A549 (cell line): ENCODE data around the gene CFAP68.

Source experiments
- BHLHE40 ChIP-seq: IDR thresholded peaks from 2 replicates; pipeline ENCODE4 v1.6.1; 2012; ENCODE audit warnings: low read depth, low read length, inconsistent platforms
- CHD4 ChIP-seq: fragments of 200-600 bp; sonication (generic); IDR thresholded peaks from 2 replicates; pipeline ENCODE4 v1.6.1; 2016; ENCODE audit warnings: antibody characterized with exemption, mild to moderate bottlenecking, borderline replicate concordance
- CTCF ChIP-seq: fragments of >200 bp; sonication (Bioruptor Twin); formaldehyde crosslinking; IDR thresholded peaks from 3 replicates; pipeline ENCODE4 v1.5.1; 2016
- ELK1 ChIP-seq: fragments of 150-350 bp; IDR thresholded peaks from 2 replicates; pipeline ENCODE4 v1.6.1; 2014; ENCODE audit warnings: low read depth, mild to moderate bottlenecking, low read length
- GATA3 ChIP-seq: IDR thresholded peaks from 2 replicates; pipeline ENCODE4 v1.6.1; 2012; ENCODE audit warnings: borderline replicate concordance
- HEYL ChIP-seq: fragments of 250-450 bp; sonication (Bioruptor Pico); IDR thresholded peaks from 2 replicates; pipeline ENCODE4 v1.8.0; 2021; ENCODE audit warnings: mild to moderate bottlenecking, moderate library complexity
- MAX ChIP-seq: IDR thresholded peaks from 2 replicates; pipeline ENCODE4 v1.6.1; 2012
- PBX3 ChIP-seq: IDR thresholded peaks from 2 replicates; pipeline ENCODE4 v1.6.1; 2012
- POLR2A ChIP-seq: IDR thresholded peaks from 2 replicates; pipeline ENCODE4 v1.6.1; 2012; ENCODE audit warnings: mild to moderate bottlenecking, low read length
- RARB ChIP-seq: fragments of 250-450 bp; sonication (Bioruptor Pico); IDR thresholded peaks from 2 replicates; pipeline ENCODE4 v1.8.0; 2021; ENCODE audit warnings: mild to moderate bottlenecking, moderate library complexity
- USF2 ChIP-seq: fragments of 450-650 bp; IDR thresholded peaks from 2 replicates; pipeline ENCODE4 v1.6.1; 2014; ENCODE audit warnings: antibody characterized with exemption

GRCh38 chr11:111837366-111837891 lies 41.9 kb upstream of the CFAP68 start:
- TF ChIP-seq MAX, result no peak
- TF ChIP-seq CTCF, result no peak
- TF ChIP-seq RARB (CRISPR knock-in tag), result no peak
- TF ChIP-seq PBX3, result no peak
- no peak for TF ChIP-seq BHLHE40
- TF ChIP-seq ELK1, result no peak
- TF ChIP-seq CHD4, result no peak
- TF ChIP-seq USF2, result no peak
- no peak for TF ChIP-seq POLR2A
- no peak for TF ChIP-seq HEYL (CRISPR knock-in tag)
- TF ChIP-seq GATA3, result no peak
